MM.1S (cell line): ENCODE data around the gene HMGCS2.

Experiments
- DNase-seq: peaks from one replicate; pipeline ENCODE4 v3.0.0-alpha.2; 2015
- H2AFZ ChIP-seq: fragments of 300-600 bp; sonication (generic); 2 replicates; pipeline ENCODE4 v1.6.0; 2016; ENCODE audit warnings: antibody characterized with exemption, low read length
- H3F3A ChIP-seq: fragments of 300-600 bp; sonication (generic); 2 replicates; pipeline ENCODE4 v1.6.1; 2016; ENCODE audit warnings: mild to moderate bottlenecking, antibody characterized with exemption, low read length, moderate library complexity, mixed read lengths; ENCODE audit not compliant: insufficient read depth
- H3K27ac ChIP-seq: fragments of 300-600 bp; sonication (generic); 2 replicates; pipeline ENCODE4 v1.5.1; 2016; ENCODE audit warnings: mild to moderate bottlenecking, low read length
- H3K27me3 ChIP-seq: fragments of 300-600 bp; sonication (generic); replicated peaks from 2 replicates; pipeline ENCODE4 v1.6.0; 2016; ENCODE audit warnings: low read length; ENCODE audit not compliant: insufficient read depth
- H3K36me3 ChIP-seq: fragments of 300-600 bp; sonication (generic); replicated peaks from 2 replicates; pipeline ENCODE4 v1.6.1; 2016; ENCODE audit warnings: mild to moderate bottlenecking, low read length, mixed read lengths; ENCODE audit not compliant: insufficient read depth
- H3K4me1 ChIP-seq: fragments of 300-600 bp; sonication (generic); 2 replicates; pipeline ENCODE4 v1.6.1; 2016; ENCODE audit warnings: low read length, mixed read lengths
- H3K4me2 ChIP-seq: fragments of 300-600 bp; sonication (generic); 2 replicates; pipeline ENCODE4 v1.6.0; 2016; ENCODE audit warnings: low read depth, low read length
- H3K4me3 ChIP-seq: fragments of 300-600 bp; sonication (generic); 2 replicates; pipeline ENCODE4 v1.5.1; 2016; ENCODE audit warnings: low read length, mixed read lengths
- H3K79me2 ChIP-seq: fragments of 300-600 bp; sonication (generic); 2 replicates; pipeline ENCODE4 v1.6.1; 2016; ENCODE audit warnings: mixed run types, low read length, mixed read lengths
- H3K9ac ChIP-seq: fragments of 300-600 bp; sonication (generic); 2 replicates; pipeline ENCODE4 v1.6.1; 2016; ENCODE audit warnings: low read length, mixed read lengths
- H3K9me2 ChIP-seq: fragments of 300-600 bp; sonication (generic); replicated peaks from 2 replicates; pipeline ENCODE4 v1.6.1; 2016; ENCODE audit warnings: mild to moderate bottlenecking, low read length, mixed read lengths; ENCODE audit not compliant: insufficient read depth
- H3K9me3 ChIP-seq: fragments of 300-600 bp; sonication (generic); replicated peaks from 2 replicates; pipeline ENCODE4 v1.6.1; 2016; ENCODE audit warnings: mild to moderate bottlenecking, low read length, mixed read lengths; ENCODE audit not compliant: insufficient read depth
- H4K20me1 ChIP-seq: fragments of 300-600 bp; sonication (generic); 2 replicates; pipeline ENCODE4 v1.6.1; 2016; ENCODE audit warnings: mild to moderate bottlenecking, low read length, moderate library complexity, mixed read lengths; ENCODE audit not compliant: insufficient read depth
- EZH2 ChIP-seq: fragments of 300-600 bp; sonication (generic); optimal IDR thresholded peaks from 2 replicates; pipeline ENCODE3; 2017; ENCODE audit warnings: low read depth, mild to moderate bottlenecking, antibody characterized with exemption, low read length, mixed read lengths
- EZH2phosphoT487 ChIP-seq: fragments of 300-600 bp; sonication (generic); IDR thresholded peaks from 2 replicates; pipeline ENCODE4 v1.6.1; 2018; ENCODE audit warnings: antibody characterized with exemption, low read length
- TF ChIP-seq, protein P1 (sequence below): fragments of 300-600 bp; sonication (generic); IDR thresholded peaks from 2 replicates; pipeline ENCODE4 v1.5.1; 2016; ENCODE audit warnings: antibody characterized with exemption, low read length, mixed read lengths

Gene HMGCS2

DNA sequence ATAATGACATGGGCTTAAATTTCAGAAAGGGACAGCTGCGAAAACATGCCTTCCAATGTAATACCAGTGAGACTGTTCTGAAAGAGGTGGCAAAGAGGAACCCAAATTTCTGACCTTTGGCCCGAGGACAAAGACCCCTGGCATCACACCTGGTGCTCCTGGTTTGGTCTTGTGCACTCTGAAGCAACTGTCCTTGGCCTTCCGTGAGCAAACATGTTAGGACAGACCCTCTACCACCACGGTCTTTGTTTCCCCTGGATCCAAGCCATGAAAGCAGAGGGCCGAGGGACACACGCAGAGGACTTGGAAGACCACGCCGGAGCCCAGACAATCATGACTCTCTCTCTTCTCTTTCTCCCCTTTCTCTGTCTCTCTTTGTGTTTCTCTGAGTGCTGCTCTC is 36.5 kb upstream of the HMGCS2 start:
- Histone ChIP-seq H3K79me2 (no peaks in the 10 kb centered on the region), H3F3A (no peaks in the 10 kb centered on the region), H3K4me1 (0 out of 2 replicates have a peak, but pooled peaks cover 4% of the 10 kb centered on the region), H3K4me3 (no peak overlapping the region), H3K9me2 (no peaks in the 10 kb centered on the region), H4K20me1 (no peaks in the 10 kb centered on the region), H3K36me3 (no peaks in the 10 kb centered on the region), H3K9ac (no peak overlapping the region), H3K27ac (no peak overlapping the region), H3K27me3 (no peaks in the 10 kb centered on the region), H3K9me3 (no peaks in the 10 kb centered on the region), H2AFZ (no peak overlapping the region), H3K4me2 (no peak overlapping the region)
- DNase-seq = no peak
- no peak for TF ChIP-seq EZH2phosphoT487
- TF ChIP-seq EZH2 = no peak
- TF ChIP-seq, protein P1, sequence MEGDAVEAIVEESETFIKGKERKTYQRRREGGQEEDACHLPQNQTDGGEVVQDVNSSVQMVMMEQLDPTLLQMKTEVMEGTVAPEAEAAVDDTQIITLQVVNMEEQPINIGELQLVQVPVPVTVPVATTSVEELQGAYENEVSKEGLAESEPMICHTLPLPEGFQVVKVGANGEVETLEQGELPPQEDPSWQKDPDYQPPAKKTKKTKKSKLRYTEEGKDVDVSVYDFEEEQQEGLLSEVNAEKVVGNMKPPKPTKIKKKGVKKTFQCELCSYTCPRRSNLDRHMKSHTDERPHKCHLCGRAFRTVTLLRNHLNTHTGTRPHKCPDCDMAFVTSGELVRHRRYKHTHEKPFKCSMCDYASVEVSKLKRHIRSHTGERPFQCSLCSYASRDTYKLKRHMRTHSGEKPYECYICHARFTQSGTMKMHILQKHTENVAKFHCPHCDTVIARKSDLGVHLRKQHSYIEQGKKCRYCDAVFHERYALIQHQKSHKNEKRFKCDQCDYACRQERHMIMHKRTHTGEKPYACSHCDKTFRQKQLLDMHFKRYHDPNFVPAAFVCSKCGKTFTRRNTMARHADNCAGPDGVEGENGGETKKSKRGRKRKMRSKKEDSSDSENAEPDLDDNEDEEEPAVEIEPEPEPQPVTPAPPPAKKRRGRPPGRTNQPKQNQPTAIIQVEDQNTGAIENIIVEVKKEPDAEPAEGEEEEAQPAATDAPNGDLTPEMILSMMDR = no peak

DNA sequence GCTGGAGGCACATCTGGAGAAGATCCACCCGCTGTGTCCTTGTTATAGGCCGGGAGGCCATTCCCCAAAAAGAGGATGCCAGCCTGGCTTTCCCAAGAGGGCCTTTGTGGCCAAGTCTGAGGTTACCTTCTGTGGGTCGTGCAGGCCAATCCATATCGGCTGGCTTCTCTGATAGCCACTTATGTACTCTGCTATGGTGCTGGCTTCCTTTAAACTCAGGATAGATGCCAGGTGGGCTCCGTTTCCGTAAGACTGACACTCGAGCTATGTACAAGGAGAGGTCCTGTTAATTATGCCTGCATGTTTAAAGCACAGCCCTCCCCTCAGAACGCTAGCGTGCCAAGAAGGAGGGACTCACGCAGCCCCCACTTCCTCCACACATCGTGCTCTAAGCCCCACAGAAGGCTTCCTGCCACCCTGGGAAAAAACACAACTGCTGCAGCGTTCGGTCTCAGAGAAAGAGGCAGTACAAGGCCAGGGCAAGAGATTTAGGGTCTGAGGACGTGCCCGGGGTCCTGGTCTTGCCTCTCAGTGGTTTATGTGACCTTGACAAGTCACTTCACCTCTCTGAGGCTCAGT is 31.0 kb upstream of the HMGCS2 start:
- TF ChIP-seq, protein P1 = no peak
- TF ChIP-seq EZH2 = no peak
- TF ChIP-seq EZH2phosphoT487 = no peak
- H3K27ac ChIP-seq = no peak overlapping the region
- H3K4me1 ChIP-seq = no peaks in the 10 kb centered on the region
- H4K20me1 ChIP-seq = no peaks in the 10 kb centered on the region
- no peaks in the 10 kb centered on the region for H3K9me2 ChIP-seq
- H3K27me3 ChIP-seq = no peaks in the 10 kb centered on the region
- no peak overlapping the region for H3K9ac ChIP-seq
- DNase-seq = no peak
- no peaks in the 10 kb centered on the region for H3K36me3 ChIP-seq
- H3K9me3 ChIP-seq = no peaks in the 10 kb centered on the region
- H3K4me3 ChIP-seq = no peak overlapping the region
- no peak overlapping the region for H3K4me2 ChIP-seq
- no peaks in the 10 kb centered on the region for H3K79me2 ChIP-seq
- H3F3A ChIP-seq = no peaks in the 10 kb centered on the region
- no peak overlapping the region for H2AFZ ChIP-seq

DNA sequence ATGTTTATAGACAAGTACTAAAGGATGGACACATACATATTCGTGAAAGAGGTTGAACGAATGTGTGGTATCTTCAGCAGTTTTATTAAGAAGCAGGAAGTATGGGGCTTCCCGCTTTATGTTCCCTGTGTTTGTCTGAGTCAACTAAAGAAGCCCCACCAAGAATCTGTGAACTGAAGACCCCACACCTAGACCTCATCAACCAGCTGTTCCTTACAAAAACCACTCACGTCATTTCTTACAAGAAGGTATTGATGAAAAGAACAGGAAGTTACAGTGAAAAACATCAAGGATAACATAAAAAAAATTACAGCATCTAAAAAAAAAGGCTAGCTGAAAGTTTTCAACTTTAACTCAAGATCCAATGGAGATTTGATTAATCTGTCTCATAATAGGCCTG is 30.3 kb upstream of the HMGCS2 start:
- Histone ChIP-seq H3K9me2 (no peaks in the 10 kb centered on the region), H3K9ac (no peak overlapping the region), H2AFZ (no peak overlapping the region), H3K27ac (no peak overlapping the region), H3K27me3 (no peaks in the 10 kb centered on the region), H3K4me3 (no peak overlapping the region), H4K20me1 (no peaks in the 10 kb centered on the region), H3K79me2 (no peaks in the 10 kb centered on the region), H3K9me3 (no peaks in the 10 kb centered on the region), H3K4me2 (no peak overlapping the region), H3K4me1 (no peaks in the 10 kb centered on the region), H3K36me3 (no peaks in the 10 kb centered on the region), H3F3A (no peaks in the 10 kb centered on the region)
- TF ChIP-seq, protein P1 = no peak
- TF ChIP-seq EZH2 (no peak), EZH2phosphoT487 (no peak)
- no peak for DNase-seq
